HL-60 (cell line): ENCODE results near the gene STOX2.

ENCODE experiments used
- GABPA ChIP-seq: IDR thresholded peaks from 2 replicates; pipeline ENCODE4 v1.6.1; 2012; ENCODE audit warnings: low read depth
- POLR2AphosphoS5 ChIP-seq: IDR thresholded peaks from 2 replicates; pipeline ENCODE4 v1.6.1; 2012; ENCODE audit warnings: low read depth
- SPI1 ChIP-seq: IDR thresholded peaks from 2 replicates; pipeline ENCODE4 v1.6.1; 2012; ENCODE audit warnings: low read depth, mild to moderate bottlenecking, borderline replicate concordance
- TF ChIP-seq, protein P1 (sequence below): IDR thresholded peaks from one replicate; pipeline ENCODE4 v1.5.1; 2011; ENCODE audit warnings: low read length, control low read depth, inconsistent platforms; ENCODE audit not compliant: insufficient read depth
- TF ChIP-seq, protein P2 (sequence below): IDR thresholded peaks from 2 replicates; pipeline ENCODE4 v1.6.1; 2012; ENCODE audit warnings: low read depth; ENCODE audit not compliant: insufficient replicate concordance

DNA sequence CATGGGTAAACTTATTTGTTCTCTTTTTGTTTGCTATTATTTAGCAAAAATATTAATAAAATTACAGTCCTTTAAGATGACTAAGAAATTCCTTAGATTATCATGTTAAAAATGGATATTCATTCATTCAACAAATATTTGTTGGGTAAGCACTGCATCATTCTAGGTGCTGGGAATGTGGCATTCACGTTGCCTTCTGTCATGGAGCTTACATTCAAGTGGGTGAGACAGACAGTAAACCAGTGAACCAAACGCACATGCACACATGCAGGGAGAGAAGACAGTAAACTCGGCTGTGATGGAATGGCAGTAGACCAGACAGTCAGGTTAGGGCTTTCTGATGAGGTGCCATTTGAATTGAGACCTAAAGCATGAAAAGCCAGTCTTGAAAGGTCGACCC is 91.8 kb downstream of the STOX2 start:
- TF ChIP-seq, protein P1, sequence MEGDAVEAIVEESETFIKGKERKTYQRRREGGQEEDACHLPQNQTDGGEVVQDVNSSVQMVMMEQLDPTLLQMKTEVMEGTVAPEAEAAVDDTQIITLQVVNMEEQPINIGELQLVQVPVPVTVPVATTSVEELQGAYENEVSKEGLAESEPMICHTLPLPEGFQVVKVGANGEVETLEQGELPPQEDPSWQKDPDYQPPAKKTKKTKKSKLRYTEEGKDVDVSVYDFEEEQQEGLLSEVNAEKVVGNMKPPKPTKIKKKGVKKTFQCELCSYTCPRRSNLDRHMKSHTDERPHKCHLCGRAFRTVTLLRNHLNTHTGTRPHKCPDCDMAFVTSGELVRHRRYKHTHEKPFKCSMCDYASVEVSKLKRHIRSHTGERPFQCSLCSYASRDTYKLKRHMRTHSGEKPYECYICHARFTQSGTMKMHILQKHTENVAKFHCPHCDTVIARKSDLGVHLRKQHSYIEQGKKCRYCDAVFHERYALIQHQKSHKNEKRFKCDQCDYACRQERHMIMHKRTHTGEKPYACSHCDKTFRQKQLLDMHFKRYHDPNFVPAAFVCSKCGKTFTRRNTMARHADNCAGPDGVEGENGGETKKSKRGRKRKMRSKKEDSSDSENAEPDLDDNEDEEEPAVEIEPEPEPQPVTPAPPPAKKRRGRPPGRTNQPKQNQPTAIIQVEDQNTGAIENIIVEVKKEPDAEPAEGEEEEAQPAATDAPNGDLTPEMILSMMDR, result no peak
- no peak for TF ChIP-seq GABPA
- TF ChIP-seq, protein P2, sequence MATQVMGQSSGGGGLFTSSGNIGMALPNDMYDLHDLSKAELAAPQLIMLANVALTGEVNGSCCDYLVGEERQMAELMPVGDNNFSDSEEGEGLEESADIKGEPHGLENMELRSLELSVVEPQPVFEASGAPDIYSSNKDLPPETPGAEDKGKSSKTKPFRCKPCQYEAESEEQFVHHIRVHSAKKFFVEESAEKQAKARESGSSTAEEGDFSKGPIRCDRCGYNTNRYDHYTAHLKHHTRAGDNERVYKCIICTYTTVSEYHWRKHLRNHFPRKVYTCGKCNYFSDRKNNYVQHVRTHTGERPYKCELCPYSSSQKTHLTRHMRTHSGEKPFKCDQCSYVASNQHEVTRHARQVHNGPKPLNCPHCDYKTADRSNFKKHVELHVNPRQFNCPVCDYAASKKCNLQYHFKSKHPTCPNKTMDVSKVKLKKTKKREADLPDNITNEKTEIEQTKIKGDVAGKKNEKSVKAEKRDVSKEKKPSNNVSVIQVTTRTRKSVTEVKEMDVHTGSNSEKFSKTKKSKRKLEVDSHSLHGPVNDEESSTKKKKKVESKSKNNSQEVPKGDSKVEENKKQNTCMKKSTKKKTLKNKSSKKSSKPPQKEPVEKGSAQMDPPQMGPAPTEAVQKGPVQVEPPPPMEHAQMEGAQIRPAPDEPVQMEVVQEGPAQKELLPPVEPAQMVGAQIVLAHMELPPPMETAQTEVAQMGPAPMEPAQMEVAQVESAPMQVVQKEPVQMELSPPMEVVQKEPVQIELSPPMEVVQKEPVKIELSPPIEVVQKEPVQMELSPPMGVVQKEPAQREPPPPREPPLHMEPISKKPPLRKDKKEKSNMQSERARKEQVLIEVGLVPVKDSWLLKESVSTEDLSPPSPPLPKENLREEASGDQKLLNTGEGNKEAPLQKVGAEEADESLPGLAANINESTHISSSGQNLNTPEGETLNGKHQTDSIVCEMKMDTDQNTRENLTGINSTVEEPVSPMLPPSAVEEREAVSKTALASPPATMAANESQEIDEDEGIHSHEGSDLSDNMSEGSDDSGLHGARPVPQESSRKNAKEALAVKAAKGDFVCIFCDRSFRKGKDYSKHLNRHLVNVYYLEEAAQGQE, result no peak
- no peak for TF ChIP-seq POLR2AphosphoS5
- no peak for TF ChIP-seq SPI1
